Progenitor cell of endocrine pancreas (in vitro differentiated cells): ENCODE measurements around the gene CAMKMT. TPM values are rescaled to one million over a fixed set of nuclear protein-coding genes. Genes with fewer than 3 reads are reported as not detected.

Source experiments
- DNase-seq: peaks from one replicate; pipeline ENCODE4 v3.0.0; 2021; ENCODE audit warnings: low spot score; ENCODE audit not compliant: unreplicated experiment
- H3K27ac Mint-ChIP-seq: 2 replicates; pipeline ENCODE4 v1.8.0; 2021; ENCODE audit warnings: mild to moderate bottlenecking, moderate library complexity, mixed read lengths
- H3K27me3 Mint-ChIP-seq: 2 replicates; pipeline ENCODE4 v1.8.0; 2021; ENCODE audit warnings: mixed read lengths
- H3K36me3 Mint-ChIP-seq: 2 replicates; pipeline ENCODE4 v1.8.0; 2022; ENCODE audit warnings: mixed read lengths; ENCODE audit not compliant: insufficient read depth
- H3K4me1 Mint-ChIP-seq: 2 replicates; pipeline ENCODE4 v1.8.0; 2021; ENCODE audit warnings: low read depth, mixed read lengths
- H3K4me3 Mint-ChIP-seq: 2 replicates; pipeline ENCODE4 v1.8.0; 2021; ENCODE audit warnings: low read depth, mild to moderate bottlenecking, moderate library complexity, mixed read lengths
- H3K9me3 Mint-ChIP-seq: 2 replicates; pipeline ENCODE4 v1.8.0; 2021; ENCODE audit warnings: low read depth, mixed read lengths
- CTCF ChIP-seq: fragments of 200-600 bp; sonication (generic); IDR thresholded peaks from one replicate; pipeline ENCODE4 v1.5.0; 2021; ENCODE audit warnings: antibody characterized with exemption, mild to moderate bottlenecking; ENCODE audit not compliant: unreplicated experiment
- total RNA-seq: library from RNA; stranded (reverse); gene quantifications from 2 replicates; pipeline ENCODE4 v1.2.1, GENCODE V29; 2021

The CAMKMT gene
- total RNA-seq, 1 donor from 2014 or later = 20.3 TPM

- Mint-ChIP-seq H3K36me3 (peaks cover 14% of the 10 kb centered on the region), H3K27me3 (no peaks in the 10 kb centered on the region), H3K27ac (no peak overlapping the region), H3K9me3 (peaks cover 3% of the 10 kb centered on the region), H3K4me3 (no peak overlapping the region), H3K4me1 (peaks cover 18% of the 10 kb centered on the region)
- no peak for DNase-seq
- TF ChIP-seq CTCF = no peak
Measured at GRCh38 chr2:44450082-44450481, 88.3 kb downstream of the CAMKMT start.

GRCh38 chr2:44450806-44451205 is 89.1 kb downstream of the CAMKMT start:
- TF ChIP-seq CTCF = no peak
- Mint-ChIP-seq H3K4me3 (no peak overlapping the region), H3K27me3 (no peaks in the 10 kb centered on the region), H3K27ac (no peak overlapping the region), H3K36me3 (peaks cover 8% of the 10 kb centered on the region), H3K9me3 (peaks cover 3% of the 10 kb centered on the region), H3K4me1 (peaks cover 18% of the 10 kb centered on the region)
- DNase-seq = no peak

- H3K4me3 Mint-ChIP-seq = no peak overlapping the region
- H3K9me3 Mint-ChIP-seq = no peaks in the 10 kb centered on the region
- TF ChIP-seq CTCF = no peak
- H3K4me1 Mint-ChIP-seq = peaks cover 16% of the 10 kb centered on the region
- DNase-seq = no peak
- H3K27ac Mint-ChIP-seq = no peak overlapping the region
- H3K27me3 Mint-ChIP-seq = no peaks in the 10 kb centered on the region
- peaks cover 1% of the 10 kb centered on the region for H3K36me3 Mint-ChIP-seq
Measured at GRCh38 chr2:44452069-44452583, 90.4 kb downstream of the CAMKMT start.

- Mint-ChIP-seq H3K4me3 (no peak overlapping the region), H3K27ac (no peak overlapping the region), H3K4me1 (peaks cover 11% of the 10 kb centered on the region), H3K27me3 (no peaks in the 10 kb centered on the region), H3K36me3 (no peaks in the 10 kb centered on the region), H3K9me3 (no peaks in the 10 kb centered on the region)
- TF ChIP-seq CTCF = no peak
- no peak for DNase-seq
Measured at GRCh38 chr2:44453259-44453658, 91.5 kb downstream of the CAMKMT start.

GRCh38 chr2:44455877-44456276 is 94.1 kb downstream of the CAMKMT start:
- no peak for DNase-seq
- H3K36me3 Mint-ChIP-seq = no peaks in the 10 kb centered on the region
- H3K4me1 Mint-ChIP-seq = peaks cover 6% of the 10 kb centered on the region
- TF ChIP-seq CTCF = no peak
- H3K9me3 Mint-ChIP-seq = no peaks in the 10 kb centered on the region
- no peak overlapping the region for H3K4me3 Mint-ChIP-seq
- H3K27me3 Mint-ChIP-seq = no peaks in the 10 kb centered on the region
- no peak overlapping the region for H3K27ac Mint-ChIP-seq
